ENCODE measurements around the gene KIF5A.

GRCh38 chr12:57549203-57549908 lies 488 bp upstream of the KIF5A start:
- TF ChIP-seq CTCF (conservative IDR thresholded peaks at IDR 0.05; ENCODE audit: low read length) (no peak), EZH2phosphoT487 (IDR thresholded peaks at IDR 0.05; ENCODE audit: borderline replicate concordance) (no peak)

Data from Loucy (cell line).